Mucosa of rectum (tissue), 2 donors: ENCODE measurements around the gene NEURL1B.
A peak's percentile ranks its signal among the peaks of the same experiment; 100 is the strongest.

Experiments
- H3K27ac ChIP-seq, 2 donors: one replicate each; pipeline ENCODE4 v1.7.0; 2013; ENCODE audit warnings: inconsistent platforms in 2 of 2, low read depth in 2 of 2, low read length in 2 of 2
- H3K27me3 ChIP-seq, 2 donors: one replicate each; pipeline ENCODE4 v1.7.0; 2013; ENCODE audit warnings: low read length in 2 of 2; ENCODE audit not compliant: control insufficient read depth in 2 of 2, insufficient read depth in 2 of 2
- H3K36me3 ChIP-seq, 2 donors: one replicate each; pipeline ENCODE4 v1.7.0; 2013; ENCODE audit warnings: low read length in 2 of 2; ENCODE audit not compliant: control insufficient read depth in 2 of 2, insufficient read depth in 2 of 2
- H3K4me1 ChIP-seq, 2 donors: one replicate each; pipeline ENCODE4 v1.7.0; 2013; ENCODE audit warnings: low read length in 2 of 2, mild to moderate bottlenecking in 1 of 2; ENCODE audit not compliant: control insufficient read depth in 2 of 2, insufficient read depth in 2 of 2
- H3K4me3 ChIP-seq, 2 donors: one replicate each; pipeline ENCODE4 v1.7.0; 2013; ENCODE audit warnings: low read length in 2 of 2
- H3K9ac ChIP-seq, 2 donors: one replicate each; pipeline ENCODE4 v1.7.0; 2013; ENCODE audit warnings: low read length in 2 of 2, low read depth in 1 of 2, mild to moderate bottlenecking in 1 of 2
- H3K9me3 ChIP-seq, 2 donors: one replicate each; pipeline ENCODE4 v1.7.0; 2013; ENCODE audit warnings: low read length in 2 of 2; ENCODE audit not compliant: control insufficient read depth in 2 of 2
- donor health status: healthy.
- donor health status: Normal muscosa, but diverticular disease.

NEURL1B gene, protein sequence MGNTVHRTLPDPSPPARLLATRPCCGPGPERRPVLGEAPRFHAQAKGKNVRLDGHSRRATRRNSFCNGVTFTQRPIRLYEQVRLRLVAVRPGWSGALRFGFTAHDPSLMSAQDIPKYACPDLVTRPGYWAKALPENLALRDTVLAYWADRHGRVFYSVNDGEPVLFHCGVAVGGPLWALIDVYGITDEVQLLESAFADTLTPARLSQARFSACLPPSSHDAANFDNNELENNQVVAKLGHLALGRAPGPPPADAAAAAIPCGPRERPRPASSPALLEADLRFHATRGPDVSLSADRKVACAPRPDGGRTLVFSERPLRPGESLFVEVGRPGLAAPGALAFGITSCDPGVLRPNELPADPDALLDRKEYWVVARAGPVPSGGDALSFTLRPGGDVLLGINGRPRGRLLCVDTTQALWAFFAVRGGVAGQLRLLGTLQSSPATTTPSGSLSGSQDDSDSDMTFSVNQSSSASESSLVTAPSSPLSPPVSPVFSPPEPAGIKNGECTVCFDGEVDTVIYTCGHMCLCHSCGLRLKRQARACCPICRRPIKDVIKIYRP

DNA sequence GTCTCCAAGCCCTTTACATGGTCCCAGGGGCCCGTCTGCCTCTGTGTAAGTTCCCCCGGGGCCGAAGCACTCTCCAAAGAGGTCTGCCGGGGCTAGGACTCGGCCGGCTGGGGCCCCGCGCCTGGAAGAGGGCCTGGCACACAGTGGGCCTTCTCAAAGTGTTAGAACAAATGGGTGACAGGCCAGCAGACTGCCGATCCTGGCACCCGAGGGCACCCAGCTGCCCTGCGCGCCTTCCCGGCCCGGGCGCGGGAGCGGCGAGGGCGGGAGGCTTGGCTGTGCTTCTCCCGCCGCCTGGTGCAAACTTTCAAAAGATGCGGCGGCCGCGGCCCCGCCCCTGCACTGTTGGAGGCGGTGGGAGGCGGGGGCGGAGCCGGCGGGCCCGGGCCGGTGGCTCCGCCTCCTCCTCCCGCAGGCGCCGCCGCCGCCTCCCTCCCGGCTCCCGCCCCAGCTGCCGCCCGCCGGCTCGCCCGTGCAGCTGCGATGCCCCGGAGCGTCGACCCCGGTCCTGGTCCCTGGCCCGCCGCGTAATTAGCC, at the start of gene NEURL1B:
NEURL1B (plus strand) TSS at position 442 of the 537 bp plus-strand sequence. CDS start 144 bp downstream, outside the sequence.
- Histone ChIP-seq H3K9me3 (no peaks in the 10 kb centered on the region), H3K4me1 (peaks cover 52 to 63% of the 10 kb centered on the region in 2 donors), H3K27me3 (no peaks in the 10 kb centered on the region), H3K4me3 (peak within 1 kb of the TSS; percentile 63 to 69), H3K27ac (peak within 1 kb of the TSS; percentile 79 to 83), H3K9ac (peak within 1 kb of the TSS; percentile 72 to 91), H3K36me3 (peaks cover 0 to 5% of the 10 kb centered on the region in 2 donors)

DNA sequence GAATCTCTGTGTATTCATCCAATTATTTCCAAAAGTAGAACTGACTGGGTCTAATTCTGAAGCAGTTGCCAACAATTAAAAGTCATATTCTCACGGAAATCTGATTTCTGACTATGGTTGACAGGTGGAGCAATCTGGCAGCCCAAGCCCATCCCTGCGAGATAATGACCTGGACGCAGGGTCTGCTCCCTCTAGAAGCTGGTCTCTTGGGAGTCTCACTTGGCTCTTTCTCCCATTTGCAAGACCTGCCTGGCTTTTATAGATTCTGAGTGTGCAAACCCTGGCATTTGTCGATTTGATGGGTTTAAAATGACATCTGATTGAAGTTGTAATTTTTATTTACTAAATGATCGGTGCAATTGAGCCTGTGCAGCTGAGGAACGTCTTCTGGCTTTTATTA, 49.4 kb upstream of the NEURL1B start:
- Histone ChIP-seq H3K27me3 (no peaks in the 10 kb centered on the region), H3K36me3 (no peaks in the 10 kb centered on the region), H3K4me1 (peaks cover 0 to 17% of the 10 kb centered on the region in 2 donors), H3K9me3 (no peaks in the 10 kb centered on the region), H3K9ac (no peak overlapping the region), H3K4me3 (no peak overlapping the region), H3K27ac (no peak overlapping the region)

DNA sequence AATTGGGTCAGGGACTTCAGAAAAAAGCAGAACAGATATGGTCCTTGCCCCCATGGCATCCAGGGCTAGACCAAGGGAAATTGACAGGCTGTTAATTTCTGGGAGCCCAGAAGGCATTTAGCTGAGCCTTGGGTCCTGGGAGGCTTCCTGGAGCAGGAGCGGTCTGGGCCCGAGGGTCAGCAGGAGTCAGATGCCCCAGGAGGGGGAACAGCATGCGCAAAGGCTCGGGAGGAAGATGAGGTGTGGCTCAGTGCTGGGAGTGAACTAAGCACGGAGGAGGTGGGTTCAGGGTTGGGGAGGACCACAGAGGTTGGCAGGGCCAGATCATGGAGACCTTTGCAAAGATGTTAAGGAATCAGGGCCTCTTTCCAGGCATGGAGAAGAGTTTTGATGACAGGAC, 48.2 kb upstream of the NEURL1B start:
- Histone ChIP-seq H3K27me3 (no peaks in the 10 kb centered on the region), H3K27ac (no peak overlapping the region), H3K4me3 (no peak overlapping the region), H3K9ac (no peak overlapping the region), H3K9me3 (no peaks in the 10 kb centered on the region), H3K4me1 (peaks cover 0 to 18% of the 10 kb centered on the region in 2 donors), H3K36me3 (no peaks in the 10 kb centered on the region)

DNA sequence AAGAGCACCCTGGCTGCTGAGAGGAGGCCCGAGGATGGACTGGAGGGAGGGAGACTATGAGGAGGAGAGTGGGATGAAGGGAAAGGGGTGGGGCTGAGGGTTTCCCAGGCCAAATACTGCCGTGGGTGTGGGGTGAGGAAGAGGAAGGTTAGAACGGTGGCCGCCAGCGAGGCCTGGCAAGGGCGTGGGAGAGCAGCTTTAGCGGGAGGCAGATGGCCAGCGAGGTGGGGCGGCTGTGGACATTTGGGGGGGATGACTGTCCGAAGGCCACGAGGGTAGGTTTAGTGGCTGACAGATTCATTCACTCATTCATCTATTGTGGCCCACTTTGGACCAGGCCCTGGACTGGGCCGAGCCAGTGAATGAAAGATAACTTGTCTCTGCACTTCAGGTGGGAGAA, 47.8 kb upstream of the NEURL1B start:
- Histone ChIP-seq H3K9ac (no peak overlapping the region), H3K27me3 (no peaks in the 10 kb centered on the region), H3K4me1 (peaks cover 0 to 19% of the 10 kb centered on the region in 2 donors), H3K4me3 (no peak overlapping the region), H3K9me3 (no peaks in the 10 kb centered on the region), H3K27ac (no peak overlapping the region), H3K36me3 (no peaks in the 10 kb centered on the region)

DNA sequence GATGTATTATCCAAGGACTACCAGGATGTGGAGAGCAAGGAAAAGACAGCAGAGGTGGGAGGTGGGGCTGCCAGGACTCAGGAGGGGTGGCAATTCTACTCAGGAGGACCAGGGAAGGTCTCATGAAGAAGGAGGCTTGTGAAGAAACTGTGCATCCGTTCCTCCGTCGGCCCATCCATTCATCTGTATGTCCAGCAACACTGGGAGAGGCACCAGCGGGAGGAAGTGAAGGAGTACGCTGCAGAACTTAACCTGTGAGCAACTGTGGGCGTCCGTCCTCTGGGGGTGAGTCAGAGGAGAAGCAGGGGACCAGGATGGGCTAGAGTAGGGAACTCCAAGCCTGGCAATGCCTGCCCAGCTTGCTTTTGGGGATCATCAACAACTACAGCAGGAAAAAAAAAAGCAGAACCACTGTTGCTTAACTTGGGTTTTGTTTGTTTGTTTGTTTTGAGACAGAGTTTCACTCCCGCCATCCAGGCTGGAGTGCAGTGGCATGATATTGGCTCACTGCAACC, 47.3 kb upstream of the NEURL1B start:
- Histone ChIP-seq H3K4me1 (peaks cover 0 to 19% of the 10 kb centered on the region in 2 donors), H3K36me3 (no peaks in the 10 kb centered on the region), H3K4me3 (no peak overlapping the region)

DNA sequence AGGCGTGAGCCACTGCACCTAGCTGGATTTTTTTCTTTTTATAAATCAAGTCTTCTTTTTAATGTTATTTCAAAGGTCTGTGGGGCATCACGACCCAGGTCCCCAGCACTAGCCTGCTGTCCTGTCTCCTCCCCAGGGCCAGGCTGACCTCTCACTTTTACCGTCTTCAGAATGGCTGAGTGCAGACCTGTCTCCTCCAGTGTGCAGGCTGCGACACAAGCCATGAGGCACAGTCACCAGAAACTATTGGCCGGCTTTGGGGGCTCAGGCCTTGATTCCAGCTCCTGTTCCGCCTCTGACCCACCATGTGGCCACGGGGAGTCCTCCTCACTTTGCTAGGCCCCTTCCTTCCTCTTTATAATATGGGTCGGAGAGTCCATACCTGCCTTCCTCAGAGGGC, 46.6 kb upstream of the NEURL1B start:
- Histone ChIP-seq H3K27ac (no peak overlapping the region), H3K9me3 (no peaks in the 10 kb centered on the region), H3K4me3 (no peak overlapping the region), H3K9ac (no peak overlapping the region), H3K36me3 (no peaks in the 10 kb centered on the region), H3K4me1 (peaks cover 0 to 19% of the 10 kb centered on the region in 2 donors), H3K27me3 (no peaks in the 10 kb centered on the region)

More for the DNA sequence above, 47.3 kb upstream of the NEURL1B start:
- Histone ChIP-seq H3K9ac (no peak overlapping the region), H3K27ac (no peak overlapping the region), H3K9me3 (no peaks in the 10 kb centered on the region), H3K27me3 (no peaks in the 10 kb centered on the region)

DNA sequence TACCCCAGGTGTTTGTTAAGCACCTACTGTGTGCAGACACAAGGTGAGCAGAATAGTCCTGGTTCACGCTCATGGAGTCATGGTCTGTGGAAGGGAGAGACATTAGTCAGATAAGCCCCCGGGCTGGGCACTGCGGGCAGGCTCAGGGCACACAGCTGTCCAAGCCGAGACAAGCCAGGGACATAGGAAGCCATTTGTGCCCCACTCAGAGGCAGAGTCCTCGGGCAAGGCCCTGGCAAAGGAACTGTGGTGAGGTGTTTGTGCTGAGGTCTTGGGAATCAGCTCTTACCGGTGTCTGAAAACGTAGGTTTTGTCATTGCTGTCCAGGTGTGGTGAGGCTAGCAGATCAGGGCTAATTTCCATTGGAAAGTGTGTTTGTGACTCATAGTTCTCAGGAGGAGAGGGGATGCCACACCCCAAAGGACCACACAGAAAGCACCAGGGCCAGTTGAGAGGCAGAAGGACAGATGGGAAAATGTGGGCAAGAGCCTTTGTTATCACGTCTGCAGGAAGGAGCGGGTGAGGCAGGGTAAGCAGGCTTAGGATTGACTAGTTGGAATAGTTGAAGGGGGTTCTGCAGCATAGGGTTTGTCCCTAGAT, 46.1 kb upstream of the NEURL1B start:
- Histone ChIP-seq H3K4me3 (no peak overlapping the region), H3K9me3 (no peaks in the 10 kb centered on the region), H3K4me1 (peaks cover 0 to 19% of the 10 kb centered on the region in 2 donors), H3K9ac (no peak overlapping the region), H3K36me3 (no peaks in the 10 kb centered on the region), H3K27ac (no peak overlapping the region), H3K27me3 (no peaks in the 10 kb centered on the region)

DNA sequence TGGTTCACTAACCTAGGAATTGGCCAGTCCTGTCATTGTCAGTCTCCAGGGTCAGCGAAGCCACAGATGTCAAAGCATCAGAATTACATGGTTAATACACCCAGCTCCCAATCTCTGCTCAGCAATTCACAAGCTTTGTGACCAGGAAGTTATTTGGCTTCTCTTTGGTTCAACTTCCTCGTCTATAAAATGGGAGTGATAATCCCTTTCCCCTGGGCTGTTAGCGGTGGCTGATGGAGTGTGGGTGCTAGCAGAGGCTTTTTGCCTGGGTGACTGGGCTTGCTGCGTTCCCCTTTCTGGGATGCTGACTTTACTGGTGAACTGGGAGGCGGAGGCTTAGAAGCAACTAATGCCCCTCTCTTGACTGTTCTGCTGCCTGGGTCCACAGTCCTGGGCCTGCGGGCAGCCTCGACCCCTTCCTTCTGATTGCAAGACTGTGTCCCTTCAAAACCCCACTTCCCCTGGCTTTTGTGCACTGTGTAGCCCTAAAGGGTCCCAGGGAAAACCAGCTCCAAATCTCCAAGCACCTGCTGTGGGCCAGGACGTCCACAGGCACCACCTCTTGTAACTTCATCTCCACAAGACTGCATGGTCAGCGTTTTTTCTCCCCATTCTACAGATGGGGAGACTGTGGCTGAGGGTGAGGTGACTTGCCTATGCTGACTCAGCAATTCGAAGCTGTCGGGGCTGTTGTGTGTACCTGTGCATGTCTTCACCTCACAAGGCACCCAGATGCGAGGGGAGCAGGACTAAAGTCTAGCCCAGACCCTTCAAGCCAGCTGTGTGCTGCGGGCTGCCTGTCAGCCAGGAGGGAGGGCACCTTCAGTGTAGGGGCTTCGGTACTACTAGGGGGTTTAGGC, 45.2 kb upstream of the NEURL1B start:
- no peaks in the 10 kb centered on the region for H3K9me3 ChIP-seq
- H3K4me1 ChIP-seq: peaks cover 0 to 19% of the 10 kb centered on the region in 2 donors
- no peaks in the 10 kb centered on the region for H3K27me3 ChIP-seq
- no peaks in the 10 kb centered on the region for H3K36me3 ChIP-seq
- no peak overlapping the region for H3K4me3 ChIP-seq
- H3K9ac ChIP-seq: no peak overlapping the region
- H3K27ac ChIP-seq: no peak overlapping the region

DNA sequence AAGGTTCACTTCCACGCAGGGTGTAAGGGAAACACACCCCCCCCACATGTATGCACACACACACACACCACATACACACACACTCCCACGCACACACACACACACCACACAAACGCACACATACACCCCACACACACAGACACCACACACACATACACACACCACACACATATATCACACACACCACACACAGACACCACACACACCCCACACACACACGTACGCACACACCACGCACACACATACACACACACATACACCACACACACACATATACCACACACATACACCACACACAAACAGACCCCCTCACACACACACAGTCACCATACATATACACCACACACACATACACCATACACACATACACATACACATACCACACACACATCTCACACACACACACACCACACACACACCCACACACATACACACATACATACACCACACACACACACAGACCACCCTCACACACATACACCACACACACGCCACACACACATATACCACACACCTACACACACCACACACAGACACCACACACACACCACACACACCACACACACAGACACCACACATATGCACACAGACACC, 44.3 kb upstream of the NEURL1B start:
- Histone ChIP-seq H3K4me3 (no peak overlapping the region), H3K4me1 (peaks cover 0 to 19% of the 10 kb centered on the region in 2 donors), H3K27me3 (no peaks in the 10 kb centered on the region), H3K27ac (no peak overlapping the region), H3K36me3 (no peaks in the 10 kb centered on the region), H3K9me3 (no peaks in the 10 kb centered on the region), H3K9ac (no peak overlapping the region)
